Activated B cell treated with CpG ODN at 0.5 μM for 24 hours (primary cell): ENCODE measurements around the gene CHAT. TPM values are rescaled to one million over a fixed set of nuclear protein-coding genes. Genes with fewer than 3 reads are reported as not detected.

Experiments used
- ATAC-seq: fragments of 200-7000 bp; cut with Tn5 transposase; one replicate; pipeline ENCODE4 v1.10.0; 2021; ENCODE audit warnings: low read depth, mild to moderate bottlenecking, moderate library complexity
- CTCF ChIA-PET: fragments of 350-600 bp; sonication (Branson Sonifier 250); formaldehyde crosslinking; loops from one replicate; lab custom pipeline; 2021; ENCODE audit warnings: antibody characterized with exemption; lab: Charles Lee
- POLR2A ChIA-PET: fragments of 350-600 bp; sonication (Branson Sonifier 250); formaldehyde crosslinking; loops from one replicate; lab custom pipeline; 2021; ENCODE audit warnings: antibody characterized with exemption; lab: Charles Lee
- DNase-seq: peaks from one replicate; pipeline ENCODE4 v3.0.0; 2022
- H3K27ac Mint-ChIP-seq: one replicate; pipeline ENCODE4 v1.8.0; 2020; ENCODE audit warnings: mixed read lengths
- H3K27me3 Mint-ChIP-seq: one replicate; pipeline ENCODE4 v1.8.0; 2021; ENCODE audit warnings: mixed read lengths
- H3K36me3 Mint-ChIP-seq: one replicate; pipeline ENCODE4 v1.8.0; 2021; ENCODE audit warnings: low read depth, mixed read lengths
- H3K4me1 Mint-ChIP-seq: one replicate; pipeline ENCODE4 v1.8.0; 2021; ENCODE audit warnings: mixed read lengths
- H3K4me3 Mint-ChIP-seq: one replicate; pipeline ENCODE4 v1.8.0; 2020; ENCODE audit warnings: mild to moderate bottlenecking, mixed read lengths
- H3K9me3 Mint-ChIP-seq: one replicate; pipeline ENCODE4 v1.8.0; 2020; ENCODE audit warnings: mixed read lengths
- CTCF ChIP-seq: fragments of 200-600 bp; IDR thresholded peaks from one replicate; pipeline ENCODE4 v1.8.0; 2022; ENCODE audit warnings: antibody characterized with exemption, mild to moderate bottlenecking
- intact Hi-C: fragments of 100-400 bp; cut with micrococcal nuclease; formaldehyde crosslinking; loops from one replicate; pipeline ENCODE4 v1.15.1; 2024
- total RNA-seq: library from RNA; stranded (reverse); gene quantifications from 2 replicates; pipeline ENCODE4 v1.2.3, GENCODE V29; 2022

The CHAT gene
- total RNA-seq, 1 donor from 2014 or later, result not detected

GRCh38 chr10:49596493-49596809 lies 17.4 kb upstream of the CHAT start:
- Mint-ChIP-seq H3K4me3 (no peak overlapping the region), H3K36me3 (no peaks in the 10 kb centered on the region), H3K9me3 (no peaks in the 10 kb centered on the region), H3K27ac (no peak overlapping the region), H3K27me3 (peaks cover 25% of the 10 kb centered on the region), H3K4me1 (no peaks in the 10 kb centered on the region)
- ATAC-seq, result no peak
- CTCF ChIA-PET, result interaction anchor here (0.9 kb wide), 1 partner anchor 56 kb away, joined by 3 read pairs; no protein-coding TSS in a partner anchor
- TF ChIP-seq CTCF, result no peak
- POLR2A ChIA-PET, result interaction anchor here (0.8 kb wide), 1 partner anchor 61 kb away, joined by 4 read pairs; no protein-coding TSS in a partner anchor
- intact Hi-C loops, result no loop called here
- DNase-seq, result no peak

- no peaks in the 10 kb centered on the region for H3K4me1 Mint-ChIP-seq
- ATAC-seq (no peak), DNase-seq (no peak)
- H3K27ac Mint-ChIP-seq, result no peak overlapping the region
- no peaks in the 10 kb centered on the region for H3K36me3 Mint-ChIP-seq
- TF ChIP-seq CTCF, result no peak
- no peak overlapping the region for H3K4me3 Mint-ChIP-seq
- H3K27me3 Mint-ChIP-seq, result peaks cover 25% of the 10 kb centered on the region
- ChIA-PET CTCF (interaction anchor here (0.9 kb wide), 1 partner anchor 56 kb away, joined by 3 read pairs; no protein-coding TSS in a partner anchor), POLR2A (interaction anchor here (0.8 kb wide), 1 partner anchor 62 kb away, joined by 4 read pairs; no protein-coding TSS in a partner anchor)
- intact Hi-C loops, result no loop called here
- H3K9me3 Mint-ChIP-seq, result no peaks in the 10 kb centered on the region
Measured at GRCh38 chr10:49596836-49597235, 17.0 kb upstream of the CHAT start.

GRCh38 chr10:49597426-49598163 lies 16.2 kb upstream of the CHAT start:
- H3K4me3 Mint-ChIP-seq, result no peak overlapping the region
- H3K27ac Mint-ChIP-seq, result no peak overlapping the region
- ATAC-seq (no peak), DNase-seq (no peak)
- ChIA-PET CTCF (no interaction called here), POLR2A (no interaction called here)
- no peaks in the 10 kb centered on the region for H3K4me1 Mint-ChIP-seq
- H3K9me3 Mint-ChIP-seq, result no peaks in the 10 kb centered on the region
- TF ChIP-seq CTCF, result no peak
- no peaks in the 10 kb centered on the region for H3K36me3 Mint-ChIP-seq
- intact Hi-C loops, result no loop called here
- H3K27me3 Mint-ChIP-seq, result peaks cover 25% of the 10 kb centered on the region

GRCh38 chr10:49598164-49598856 lies 15.5 kb upstream of the CHAT start:
- DNase-seq (no peak), ATAC-seq (no peak)
- Mint-ChIP-seq H3K9me3 (no peaks in the 10 kb centered on the region), H3K4me3 (no peak overlapping the region), H3K27me3 (peaks cover 24% of the 10 kb centered on the region), H3K4me1 (no peaks in the 10 kb centered on the region), H3K36me3 (no peaks in the 10 kb centered on the region), H3K27ac (no peak overlapping the region)
- intact Hi-C loops, result no loop called here
- ChIA-PET CTCF (no interaction called here), POLR2A (no interaction called here)
- TF ChIP-seq CTCF, result no peak

- DNase-seq (no peak), ATAC-seq (no peak)
- H3K4me3 Mint-ChIP-seq, result no peak overlapping the region
- no peaks in the 10 kb centered on the region for H3K9me3 Mint-ChIP-seq
- no peaks in the 10 kb centered on the region for H3K36me3 Mint-ChIP-seq
- peaks cover 27% of the 10 kb centered on the region for H3K27me3 Mint-ChIP-seq
- CTCF ChIA-PET, result no interaction called here
- no peaks in the 10 kb centered on the region for H3K4me1 Mint-ChIP-seq
- no peak for TF ChIP-seq CTCF
- POLR2A ChIA-PET, result no interaction called here
- no peak overlapping the region for H3K27ac Mint-ChIP-seq
- intact Hi-C loops, result no loop called here
Measured at GRCh38 chr10:49598986-49599385, 14.9 kb upstream of the CHAT start.
